Keratinocyte (primary cell): ENCODE results near the gene SUN2.

Experiments
- EZH2 ChIP-seq: IDR thresholded peaks from one replicate; pipeline ENCODE4 v1.6.1; 2012; ENCODE audit warnings: inconsistent platforms, mild to moderate bottlenecking, low read length, moderate library complexity
- TF ChIP-seq, protein P1 (sequence below), 3 experiments: IDR thresholded peaks in 1 of 3; conservative IDR thresholded peaks in 1 of 3; optimal IDR thresholded peaks in 1 of 3; 2 replicates in 2 of 3; 3 replicates in 1 of 3; pipeline versions ENCODE3 to v1.5.1; 2011; ENCODE audit warnings: low read length in 3 of 3, mild to moderate bottlenecking in 3 of 3, moderate library complexity in 2 of 3, control low read depth in 1 of 3, inconsistent platforms in 1 of 3; ENCODE audit not compliant: insufficient read depth in 2 of 3; ENCODE audit errors: extremely low read depth in 1 of 3

DNA sequence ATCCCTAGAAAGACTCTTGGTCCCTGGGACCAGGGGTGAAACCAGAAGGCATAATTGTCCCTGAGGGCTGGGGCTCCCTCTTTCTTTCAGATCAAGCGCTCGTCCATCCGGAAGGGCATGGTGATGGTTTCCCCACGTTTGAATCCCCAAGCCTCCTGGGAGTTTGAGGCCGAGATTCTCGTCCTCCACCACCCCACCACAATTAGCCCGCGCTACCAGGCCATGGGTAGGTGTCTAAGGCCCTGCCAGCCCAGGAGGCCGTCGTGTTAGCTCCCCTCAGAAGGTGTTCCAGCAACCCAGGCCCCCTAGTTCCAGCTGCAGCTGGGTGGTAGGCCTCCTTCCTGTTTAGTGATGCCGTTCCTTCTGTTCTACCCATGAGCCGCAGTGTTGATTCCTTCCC is 28.7 kb downstream of the SUN2 start:
- TF ChIP-seq, protein P1, sequence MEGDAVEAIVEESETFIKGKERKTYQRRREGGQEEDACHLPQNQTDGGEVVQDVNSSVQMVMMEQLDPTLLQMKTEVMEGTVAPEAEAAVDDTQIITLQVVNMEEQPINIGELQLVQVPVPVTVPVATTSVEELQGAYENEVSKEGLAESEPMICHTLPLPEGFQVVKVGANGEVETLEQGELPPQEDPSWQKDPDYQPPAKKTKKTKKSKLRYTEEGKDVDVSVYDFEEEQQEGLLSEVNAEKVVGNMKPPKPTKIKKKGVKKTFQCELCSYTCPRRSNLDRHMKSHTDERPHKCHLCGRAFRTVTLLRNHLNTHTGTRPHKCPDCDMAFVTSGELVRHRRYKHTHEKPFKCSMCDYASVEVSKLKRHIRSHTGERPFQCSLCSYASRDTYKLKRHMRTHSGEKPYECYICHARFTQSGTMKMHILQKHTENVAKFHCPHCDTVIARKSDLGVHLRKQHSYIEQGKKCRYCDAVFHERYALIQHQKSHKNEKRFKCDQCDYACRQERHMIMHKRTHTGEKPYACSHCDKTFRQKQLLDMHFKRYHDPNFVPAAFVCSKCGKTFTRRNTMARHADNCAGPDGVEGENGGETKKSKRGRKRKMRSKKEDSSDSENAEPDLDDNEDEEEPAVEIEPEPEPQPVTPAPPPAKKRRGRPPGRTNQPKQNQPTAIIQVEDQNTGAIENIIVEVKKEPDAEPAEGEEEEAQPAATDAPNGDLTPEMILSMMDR (optimal IDR thresholded peaks at IDR 0.05 in 1 of 3, IDR thresholded peaks at IDR 0.05 in 1 of 3, conservative IDR thresholded peaks at IDR 0.05 in 1 of 3; ENCODE audit: extremely low read depth in 1 of 3, insufficient read depth in 2 of 3, low read length in 3 of 3), result no peak
- no peak for TF ChIP-seq EZH2
